Measurements from ENCODE around the gene MAD1L1.
"Not testable (repeated sequence)": the region's sequence is repeated elsewhere in the genome, so short reads cannot be mapped to it uniquely, and the experiment has no call there.

The MAD1L1 gene

GRCh38 chr7:2037301-2037807 is 195.4 kb downstream of the MAD1L1 start:
- Histone ChIP-seq H3K27me3 (ENCODE audit: control insufficient read depth, insufficient read depth, low read length) (no peaks in the 10 kb centered on the region), H3K4me1 (ENCODE audit: control insufficient read depth, insufficient read depth, low read length) (no peaks in the 10 kb centered on the region), H3K4me3 (ENCODE audit: low read depth, low read length) (no peak overlapping the region), H3K9ac (ENCODE audit: low read depth, low read length) (no peak overlapping the region), H3K9me3 (ENCODE audit: control insufficient read depth, insufficient read depth, low read length) (no peaks in the 10 kb centered on the region), H3K36me3 (ENCODE audit: control insufficient read depth, insufficient read depth, low read length) (peaks cover under 1% of the 10 kb centered on the region)

GRCh38 chr7:2036786-2037185 is 196.0 kb downstream of the MAD1L1 start:
- H3K36me3 ChIP-seq (ENCODE audit: control insufficient read depth, insufficient read depth, low read length) = no peaks in the 10 kb centered on the region
- H3K9me3 ChIP-seq (ENCODE audit: control insufficient read depth, insufficient read depth, low read length) = no peaks in the 10 kb centered on the region

GRCh38 chr7:2036201-2036600 is 196.5 kb downstream of the MAD1L1 start:
- H3K4me3 ChIP-seq (ENCODE audit: low read depth, low read length); H3K4me1 ChIP-seq (ENCODE audit: control insufficient read depth, insufficient read depth, low read length); H3K9me3 ChIP-seq (ENCODE audit: control insufficient read depth, insufficient read depth, low read length); H3K9ac ChIP-seq (ENCODE audit: low read depth, low read length); H3K27me3 ChIP-seq (ENCODE audit: control insufficient read depth, insufficient read depth, low read length); H3K36me3 ChIP-seq (ENCODE audit: control insufficient read depth, insufficient read depth, low read length): not testable (repeated sequence)

More at GRCh38 chr7:2036786-2037185, 196.0 kb downstream of the MAD1L1 start:
- no peak overlapping the region for H3K9ac ChIP-seq (ENCODE audit: low read depth, low read length)
- no peaks in the 10 kb centered on the region for H3K27me3 ChIP-seq (ENCODE audit: control insufficient read depth, insufficient read depth, low read length)
- no peak overlapping the region for H3K4me3 ChIP-seq (ENCODE audit: low read depth, low read length)
- H3K4me1 ChIP-seq (ENCODE audit: control insufficient read depth, insufficient read depth, low read length) = no peaks in the 10 kb centered on the region

DNA sequence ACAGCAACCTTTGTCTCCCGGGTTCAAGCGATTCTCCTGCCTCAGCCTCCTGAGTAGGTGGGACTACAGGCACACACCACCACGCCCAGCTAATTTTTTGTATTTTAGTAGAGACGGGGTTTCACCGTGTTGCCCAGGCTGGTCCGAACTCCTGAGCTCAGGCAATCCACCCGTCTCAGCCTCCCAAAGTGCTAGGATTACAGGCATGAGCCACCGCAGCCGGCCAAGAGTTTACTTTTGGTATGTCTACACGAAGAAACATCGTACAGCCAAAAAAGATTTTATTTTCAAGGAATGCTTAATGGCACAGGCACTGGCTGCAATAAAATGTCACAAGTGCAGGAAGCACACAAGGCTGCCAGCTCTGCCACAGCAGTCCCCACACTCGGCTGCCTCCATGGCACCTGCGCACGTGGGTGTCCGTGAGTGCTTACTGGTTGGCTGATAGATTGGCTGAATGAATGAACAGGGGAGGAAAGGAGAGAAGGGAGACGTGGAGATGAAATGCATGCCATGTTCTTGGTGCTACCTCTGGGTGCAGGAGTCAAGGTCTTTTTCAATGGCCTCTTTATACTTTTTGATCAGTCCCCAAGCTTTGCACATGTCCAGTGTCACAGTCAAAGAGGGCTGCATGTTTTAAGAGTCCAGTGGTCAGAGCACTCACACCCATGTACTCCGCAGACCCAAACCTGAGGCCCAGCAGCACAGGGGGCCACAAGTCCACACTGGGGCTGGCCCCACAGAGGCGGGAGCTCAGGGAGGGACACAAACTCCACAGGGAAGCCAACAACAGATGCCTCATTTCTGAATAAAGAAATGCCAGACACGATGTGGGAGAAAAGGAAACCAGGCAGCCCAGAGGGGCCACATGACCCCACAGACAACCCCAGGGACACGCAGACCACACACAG is 198.2 kb downstream of the MAD1L1 start:
- Histone ChIP-seq H3K36me3 (ENCODE audit: control insufficient read depth, insufficient read depth, low read length) (no peaks in the 10 kb centered on the region), H3K27me3 (ENCODE audit: control insufficient read depth, insufficient read depth, low read length) (no peaks in the 10 kb centered on the region), H3K4me1 (ENCODE audit: control insufficient read depth, insufficient read depth, low read length) (no peaks in the 10 kb centered on the region), H3K9me3 (ENCODE audit: control insufficient read depth, insufficient read depth, low read length) (no peaks in the 10 kb centered on the region), H3K9ac (ENCODE audit: low read depth, low read length) (no peak overlapping the region), H3K4me3 (ENCODE audit: low read depth, low read length) (no peak overlapping the region)

- H3K36me3 ChIP-seq (ENCODE audit: control insufficient read depth, insufficient read depth, low read length) = no peaks in the 10 kb centered on the region
- H3K4me1 ChIP-seq (ENCODE audit: control insufficient read depth, insufficient read depth, low read length) = no peaks in the 10 kb centered on the region
Measured at GRCh38 chr7:2033586-2034135, 199.1 kb downstream of the MAD1L1 start.

DNA sequence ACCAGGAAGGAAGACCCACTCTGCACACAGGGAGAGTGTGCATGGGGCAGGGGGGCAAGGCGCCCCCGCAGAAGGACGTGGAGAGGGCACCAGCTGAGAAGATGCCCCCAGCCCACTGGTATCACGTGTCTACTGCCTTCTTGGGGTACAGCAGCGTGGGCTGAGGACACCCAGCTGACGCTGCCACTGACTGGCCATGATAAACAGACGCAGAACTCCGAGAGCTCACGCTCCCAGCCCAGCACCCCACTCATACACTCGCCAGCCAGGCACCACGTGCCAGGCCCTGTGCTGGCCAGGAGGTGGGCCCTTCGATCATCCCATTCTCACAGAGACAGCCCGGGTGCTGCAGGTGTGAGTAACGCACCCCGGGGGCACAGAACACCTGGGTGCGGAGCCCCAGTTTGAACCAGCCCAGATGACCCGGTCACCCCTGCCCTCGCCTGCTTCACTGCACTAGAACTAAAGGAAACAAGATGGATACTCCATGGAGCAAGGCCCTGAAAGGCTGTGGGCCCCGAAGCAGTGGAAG is 199.8 kb downstream of the MAD1L1 start:
- no peak overlapping the region for H3K9ac ChIP-seq (ENCODE audit: low read depth, low read length)
- H3K4me3 ChIP-seq (ENCODE audit: low read depth, low read length) = no peak overlapping the region
- no peaks in the 10 kb centered on the region for H3K9me3 ChIP-seq (ENCODE audit: control insufficient read depth, insufficient read depth, low read length)
- no peaks in the 10 kb centered on the region for H3K36me3 ChIP-seq (ENCODE audit: control insufficient read depth, insufficient read depth, low read length)
- no peaks in the 10 kb centered on the region for H3K4me1 ChIP-seq (ENCODE audit: control insufficient read depth, insufficient read depth, low read length)
- no peaks in the 10 kb centered on the region for H3K27me3 ChIP-seq (ENCODE audit: control insufficient read depth, insufficient read depth, low read length)

More at GRCh38 chr7:2033586-2034135, 199.1 kb downstream of the MAD1L1 start:
- Histone ChIP-seq H3K27me3 (ENCODE audit: control insufficient read depth, insufficient read depth, low read length) (no peaks in the 10 kb centered on the region), H3K9me3 (ENCODE audit: control insufficient read depth, insufficient read depth, low read length) (no peaks in the 10 kb centered on the region), H3K4me3 (ENCODE audit: low read depth, low read length) (no peak overlapping the region), H3K9ac (ENCODE audit: low read depth, low read length) (no peak overlapping the region)

- Histone ChIP-seq H3K9ac (ENCODE audit: low read depth, low read length) (no peak overlapping the region), H3K4me1 (ENCODE audit: control insufficient read depth, insufficient read depth, low read length) (no peaks in the 10 kb centered on the region)
Measured at GRCh38 chr7:2032030-2032875, 200.5 kb downstream of the MAD1L1 start.

DNA sequence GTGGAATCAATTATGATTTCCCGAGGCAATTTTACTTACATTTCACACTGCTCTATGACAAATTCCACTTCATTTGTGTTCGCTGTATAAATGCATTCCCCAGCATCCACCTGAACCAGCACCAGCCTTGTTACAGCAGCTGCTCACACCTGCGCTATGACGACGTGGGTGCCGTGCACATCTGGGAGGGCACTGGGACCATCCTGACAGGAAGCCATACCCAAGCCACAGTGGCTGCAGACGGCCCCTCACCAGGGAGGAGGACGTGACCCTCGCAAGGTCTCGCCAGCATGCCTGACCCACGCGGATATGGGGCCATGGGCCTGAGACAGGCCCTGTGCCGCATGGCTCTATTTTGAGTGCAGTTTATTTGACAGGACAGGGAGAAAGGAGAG is 201.3 kb downstream of the MAD1L1 start:
- H3K9me3 ChIP-seq (ENCODE audit: control insufficient read depth, insufficient read depth, low read length) = no peaks in the 10 kb centered on the region
- H3K9ac ChIP-seq (ENCODE audit: low read depth, low read length) = no peak overlapping the region
- no peaks in the 10 kb centered on the region for H3K4me1 ChIP-seq (ENCODE audit: control insufficient read depth, insufficient read depth, low read length)

More at GRCh38 chr7:2032030-2032875, 200.5 kb downstream of the MAD1L1 start:
- no peaks in the 10 kb centered on the region for H3K27me3 ChIP-seq (ENCODE audit: control insufficient read depth, insufficient read depth, low read length)
- H3K4me3 ChIP-seq (ENCODE audit: low read depth, low read length) = no peak overlapping the region
- no peaks in the 10 kb centered on the region for H3K36me3 ChIP-seq (ENCODE audit: control insufficient read depth, insufficient read depth, low read length)
- no peaks in the 10 kb centered on the region for H3K9me3 ChIP-seq (ENCODE audit: control insufficient read depth, insufficient read depth, low read length)

DNA sequence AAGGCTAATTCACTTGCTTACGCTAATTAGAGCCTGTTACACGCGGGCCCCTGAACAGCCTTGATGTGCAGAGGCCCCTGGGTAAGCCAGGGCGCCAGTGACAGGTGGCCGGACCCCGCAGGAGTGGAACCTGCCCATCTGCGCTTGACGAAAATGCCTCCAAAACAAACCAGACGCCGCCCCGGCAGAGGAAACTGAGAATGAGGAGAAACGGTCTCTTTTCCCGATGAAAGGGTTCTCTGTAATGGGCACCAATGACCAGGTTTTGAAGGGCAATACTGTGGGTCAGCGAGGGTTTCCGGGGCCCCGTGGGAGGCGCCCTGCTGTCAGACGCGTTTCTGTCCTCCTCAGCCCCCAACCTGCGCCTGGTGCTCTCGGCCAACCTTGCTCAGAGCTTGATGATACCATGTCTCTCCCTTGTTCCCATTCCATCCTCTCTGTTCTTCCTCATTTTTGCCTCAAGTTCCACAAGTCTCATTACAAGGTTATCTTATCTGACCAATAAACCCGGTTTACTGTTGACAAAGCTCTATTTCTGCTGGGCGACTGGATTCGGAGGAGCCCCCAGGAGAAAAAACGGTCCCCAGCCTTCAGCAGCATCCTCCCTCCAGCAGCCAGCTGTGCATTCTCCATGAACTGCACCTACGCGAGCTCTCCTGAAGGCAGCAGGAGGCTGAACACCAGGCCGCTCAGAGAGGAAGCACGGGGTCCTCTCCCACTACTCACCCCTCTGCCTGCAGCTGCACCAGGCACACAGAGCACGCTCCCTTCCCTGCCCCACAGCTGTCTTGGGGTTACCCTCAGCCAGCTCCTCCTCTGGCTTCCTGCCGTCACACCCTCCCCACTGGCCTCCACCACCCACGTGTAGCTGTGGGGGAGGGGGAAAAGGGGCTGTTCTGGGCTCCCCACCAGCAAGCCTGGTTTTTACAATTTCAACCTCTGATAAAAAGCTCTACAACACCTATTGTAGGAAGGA is 202.0 kb downstream of the MAD1L1 start:
- Histone ChIP-seq H3K36me3 (ENCODE audit: control insufficient read depth, insufficient read depth, low read length) (no peaks in the 10 kb centered on the region), H3K4me1 (ENCODE audit: control insufficient read depth, insufficient read depth, low read length) (no peaks in the 10 kb centered on the region), H3K9ac (ENCODE audit: low read depth, low read length) (no peak overlapping the region), H3K27me3 (ENCODE audit: control insufficient read depth, insufficient read depth, low read length) (no peaks in the 10 kb centered on the region), H3K9me3 (ENCODE audit: control insufficient read depth, insufficient read depth, low read length) (no peaks in the 10 kb centered on the region), H3K4me3 (ENCODE audit: low read depth, low read length) (no peak overlapping the region)

More for the DNA sequence above, 201.3 kb downstream of the MAD1L1 start:
- Histone ChIP-seq H3K36me3 (ENCODE audit: control insufficient read depth, insufficient read depth, low read length) (no peaks in the 10 kb centered on the region), H3K27me3 (ENCODE audit: control insufficient read depth, insufficient read depth, low read length) (no peaks in the 10 kb centered on the region), H3K4me3 (ENCODE audit: low read depth, low read length) (no peak overlapping the region)

DNA sequence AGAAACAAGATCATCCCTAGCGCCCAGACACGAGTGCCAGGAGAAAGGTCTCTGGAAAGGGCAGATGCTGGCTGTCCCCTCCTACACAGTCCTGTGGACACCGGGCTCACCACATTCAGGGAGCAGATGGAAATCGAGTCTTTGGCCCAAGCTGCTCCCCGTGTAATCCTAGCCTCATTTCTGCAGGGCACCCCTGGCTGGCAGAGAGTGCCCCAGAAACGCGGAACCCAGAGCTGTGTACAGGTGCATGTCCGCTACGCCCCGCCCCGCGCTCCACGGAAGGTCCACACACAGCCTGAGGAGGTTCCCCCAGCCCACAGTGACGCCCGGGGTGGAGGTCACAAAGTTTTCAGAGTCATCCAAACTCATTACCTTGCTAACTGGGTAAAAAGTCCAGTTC is 202.8 kb downstream of the MAD1L1 start:
- no peaks in the 10 kb centered on the region for H3K4me1 ChIP-seq (ENCODE audit: control insufficient read depth, insufficient read depth, low read length)
- peaks cover 4% of the 10 kb centered on the region for H3K9me3 ChIP-seq (ENCODE audit: control insufficient read depth, insufficient read depth, low read length)
- H3K36me3 ChIP-seq (ENCODE audit: control insufficient read depth, insufficient read depth, low read length) = no peaks in the 10 kb centered on the region
- H3K9ac ChIP-seq (ENCODE audit: low read depth, low read length) = no peak overlapping the region
- H3K4me3 ChIP-seq (ENCODE audit: low read depth, low read length) = no peak overlapping the region
- no peaks in the 10 kb centered on the region for H3K27me3 ChIP-seq (ENCODE audit: control insufficient read depth, insufficient read depth, low read length)
